Suprapubic skin (tissue), 4 donors: Measurements from ENCODE around the gene LENG1. TPM values are rescaled to one million over a fixed set of nuclear protein-coding genes. Genes with fewer than 3 reads are reported as not detected.

ENCODE experiments used
- DNase-seq, 2 donors: peaks; one replicate each; pipeline ENCODE4 v3.0.0-alpha.2; 2019; ENCODE audit warnings: low spot score in 2 of 2
- H3K27ac ChIP-seq: fragments of 200-600 bp; sonication (generic); one replicate; pipeline ENCODE4 v1.5.1; 2019
- H3K27me3 ChIP-seq: fragments of 200-600 bp; sonication (generic); one replicate; pipeline ENCODE4 v1.5.1; 2019
- H3K36me3 ChIP-seq: fragments of 200-600 bp; sonication (generic); one replicate; pipeline ENCODE4 v1.5.1; 2019
- H3K4me1 ChIP-seq: fragments of 200-600 bp; sonication (generic); one replicate; pipeline ENCODE4 v1.5.1; 2019
- H3K4me3 ChIP-seq: fragments of 200-600 bp; sonication (generic); one replicate; pipeline ENCODE4 v1.5.1; 2019; ENCODE audit warnings: mild to moderate bottlenecking
- H3K9me3 ChIP-seq: fragments of 200-600 bp; sonication (generic); one replicate; pipeline ENCODE4 v1.5.1; 2019
- CTCF ChIP-seq, 2 donors: fragments of 200-600 bp in 1 of 2; fragments of 450-650 bp in 1 of 2; sonication (generic) in 1 of 2; IDR thresholded peaks; one replicate each; pipeline ENCODE4 v1.5.1; 2016 to 2019; ENCODE audit warnings: antibody characterized with exemption in 2 of 2, mild to moderate bottlenecking in 1 of 2, moderate library complexity in 1 of 2
- EP300 ChIP-seq: sonication (generic); formaldehyde crosslinking; IDR thresholded peaks from one replicate; pipeline ENCODE4 v1.6.1; 2017; ENCODE audit warnings: antibody characterized with exemption
- POLR2A ChIP-seq, 2 donors: fragments of 450-650 bp; IDR thresholded peaks; one replicate each; pipeline ENCODE4 v1.6.1; 2017; ENCODE audit warnings: antibody characterized with exemption in 2 of 2, mild to moderate bottlenecking in 2 of 2, moderate library complexity in 2 of 2
- POLR2AphosphoS5 ChIP-seq, 3 donors: sonication (generic); formaldehyde crosslinking; IDR thresholded peaks; one replicate each; pipeline ENCODE4 v1.6.1; 2017; ENCODE audit warnings: antibody characterized with exemption in 3 of 3
- WGBS: methylation state at CpG from one replicate; pipeline ENCODE4 v1.1.5; 2018; 5-methylcytosine and 5-hydroxymethylcytosine counted together
- total RNA-seq, 4 donors: library from RNA; depleted of rRNA; stranded (reverse); fragments of >200 nt; gene quantifications; one replicate each; pipeline ENCODE4 v1.1.0, GENCODE V29; 2016

The LENG1 gene
- total RNA-seq, 4 donors from 2014 or later = 2.6 to 4.6 (median 4.0) TPM

GRCh38 chr19:54123682-54124081 is 35.8 kb downstream of the LENG1 start:
- H3K27me3 ChIP-seq = no peaks in the 10 kb centered on the region
- no peaks in the 10 kb centered on the region for H3K4me1 ChIP-seq
- TF ChIP-seq POLR2A (IDR thresholded peaks at IDR 0.05) (no peak), EP300 (no peak), POLR2AphosphoS5 (IDR thresholded peaks at IDR 0.05) (no peak), CTCF (IDR thresholded peaks at IDR 0.05) (no peak)
- no peak overlapping the region for H3K4me3 ChIP-seq
- no CpG with 5 or more reads among the region's 17 CpGs for whole genome bisulfite sequencing
- DNase-seq = peak in 1 of 2 donors; percentile 62
- H3K27ac ChIP-seq = no peak overlapping the region
- H3K9me3 ChIP-seq = no peaks in the 10 kb centered on the region
- H3K36me3 ChIP-seq = peaks cover 99% of the 10 kb centered on the region

- no peak for DNase-seq
- Histone ChIP-seq H3K4me1 (peaks cover 9% of the 10 kb centered on the region), H3K4me3 (no peak overlapping the region), H3K9me3 (no peaks in the 10 kb centered on the region), H3K27me3 (no peaks in the 10 kb centered on the region), H3K36me3 (peaks cover 83% of the 10 kb centered on the region), H3K27ac (no peak overlapping the region)
- 80% methylated on average over 10 of the region's 10 CpGs for WGBS
- TF ChIP-seq POLR2A (IDR thresholded peaks at IDR 0.05) = no peak
- no peak for TF ChIP-seq CTCF (IDR thresholded peaks at IDR 0.05)
- no peak for TF ChIP-seq EP300
- TF ChIP-seq POLR2AphosphoS5 (IDR thresholded peaks at IDR 0.05) = no peak
These were observed 38.3 kb downstream of the LENG1 start for GRCh38 chr19:54121259-54121658.

- H3K27ac ChIP-seq = peak within 1 kb of the TSS; percentile 87
- WGBS = 1% methylated on average over 60 of the region's 60 CpGs
- no peaks in the 10 kb centered on the region for H3K27me3 ChIP-seq
- peak within 1 kb of the TSS; percentile 75 for H3K4me3 ChIP-seq
- H3K36me3 ChIP-seq = peaks cover 36% of the 10 kb centered on the region
- TF ChIP-seq EP300 (no peak), POLR2AphosphoS5 (IDR thresholded peaks at IDR 0.05) (peak in 2 of 3 donors; percentile 95 to 99), CTCF (IDR thresholded peaks at IDR 0.05) (no peak), POLR2A (IDR thresholded peaks at IDR 0.05) (peak in 1 of 2 donors; percentile 53)
- DNase-seq = peak; percentile 98 to 99
- peaks cover 25% of the 10 kb centered on the region for H3K4me1 ChIP-seq
- no peaks in the 10 kb centered on the region for H3K9me3 ChIP-seq
These were observed 44.1 kb downstream of the LENG1 start, which contains the start of the genes PRPF31 and TFPT for GRCh38 chr19:54115109-54116063. PRPF31 (plus strand) TSS chr19:54115754; CDS start chr19:54118279, 2,525 bp downstream. TFPT (minus strand) TSS chr19:54115657; CDS start chr19:54115269, 388 bp downstream.

- WGBS = 32% methylated on average over 23 of the region's 28 CpGs
- Histone ChIP-seq H3K27me3 (no peaks in the 10 kb centered on the region), H3K9me3 (no peaks in the 10 kb centered on the region), H3K4me1 (peaks cover 25% of the 10 kb centered on the region), H3K27ac (no peak overlapping the region), H3K4me3 (peak overlapping the region; percentile 75), H3K36me3 (peaks cover 36% of the 10 kb centered on the region)
- peak in 1 of 2 donors; percentile 60 for DNase-seq
- no peak for TF ChIP-seq POLR2AphosphoS5 (IDR thresholded peaks at IDR 0.05)
- TF ChIP-seq CTCF (IDR thresholded peaks at IDR 0.05) = no peak
- TF ChIP-seq EP300 = no peak
- TF ChIP-seq POLR2A (IDR thresholded peaks at IDR 0.05) = no peak
These were observed 45.0 kb downstream of the LENG1 start for GRCh38 chr19:54114340-54115108.
